Measurements from ENCODE around the gene ITGB4. TPM values are rescaled to one million over a fixed set of nuclear protein-coding genes. Genes with fewer than 3 reads are reported as not detected.

Gene ITGB4
- total RNA-seq, 4 donors from 2014 or later = 371 to 689 (median 435) TPM

DNA sequence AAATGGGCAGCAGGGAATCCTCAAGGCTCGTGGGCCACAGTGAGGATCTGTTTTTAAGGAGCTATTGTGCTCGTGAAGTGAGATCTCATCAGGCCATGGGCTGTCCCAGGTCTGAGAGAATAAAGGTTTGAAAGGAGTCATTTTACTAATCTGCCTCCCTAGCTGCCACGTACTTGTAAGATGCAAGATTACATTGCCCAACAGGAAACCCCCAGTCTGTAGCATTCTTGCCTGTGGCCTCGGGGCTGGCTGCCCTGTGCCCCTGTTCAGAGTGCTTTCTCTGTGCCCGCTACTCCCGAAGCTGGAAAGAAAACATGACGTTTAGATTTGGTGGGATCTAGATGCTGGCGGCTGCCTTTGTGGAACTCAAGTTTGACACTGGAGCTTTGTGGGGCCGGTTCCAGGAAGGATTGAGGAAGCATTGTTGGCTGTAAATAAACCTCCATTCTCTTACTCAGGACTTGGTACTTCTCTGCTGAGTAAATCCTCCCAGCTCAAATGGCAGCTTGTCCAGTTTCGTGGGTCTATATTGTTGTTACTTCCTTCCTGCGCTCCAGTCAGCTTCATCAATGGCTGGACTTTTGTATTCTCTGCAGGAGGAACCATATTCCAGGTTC, 32.9 kb upstream of the ITGB4 start:
- no peak for DNase-seq (ENCODE audit: low spot score in 2 of 2)
- H3K4me3 ChIP-seq (ENCODE audit: low read depth, poor library complexity, severe bottlenecking) = no peak overlapping the region
- intact Hi-C loops (cut with DNase I; ENCODE audit: low total_unique reads) = no loop called here
- TF ChIP-seq POLR2A (IDR thresholded peaks at IDR 0.05) = no peak
- no peak for TF ChIP-seq CTCF (IDR thresholded peaks at IDR 0.05)
- 30 to 37% methylated on average over 11 of the region's 11 CpGs for WGBS, 2 donors

GRCh38 chr17:75689441-75689873, 31.8 kb upstream of the ITGB4 start:
- TF ChIP-seq POLR2A (IDR thresholded peaks at IDR 0.05) (no peak), CTCF (IDR thresholded peaks at IDR 0.05) (no peak)
- 41 to 54% methylated on average over 6 of the region's 6 CpGs for WGBS, 2 donors
- DNase-seq (ENCODE audit: low spot score in 2 of 2) = no peak
- intact Hi-C loops (cut with DNase I; ENCODE audit: low total_unique reads) = no loop called here
- no peak overlapping the region for H3K4me3 ChIP-seq (ENCODE audit: low read depth, poor library complexity, severe bottlenecking)

- no peak for DNase-seq (ENCODE audit: low spot score in 2 of 2)
- TF ChIP-seq CTCF (IDR thresholded peaks at IDR 0.05) (no peak), POLR2A (IDR thresholded peaks at IDR 0.05) (no peak)
- intact Hi-C loops (cut with DNase I; ENCODE audit: low total_unique reads) = no loop called here
- no peak overlapping the region for H3K4me3 ChIP-seq (ENCODE audit: low read depth, poor library complexity, severe bottlenecking)
- WGBS, 2 donors = 60 to 70% methylated on average over 5 of the region's 5 CpGs
Observed at GRCh38 chr17:75691371-75691791, 29.9 kb upstream of the ITGB4 start.

GRCh38 chr17:75691801-75692626, 29.2 kb upstream of the ITGB4 start:
- 68 to 79% methylated on average over 12 to 14 of the region's 14 CpGs for WGBS, 2 donors
- no peak overlapping the region for H3K4me3 ChIP-seq (ENCODE audit: low read depth, poor library complexity, severe bottlenecking)
- no peak for DNase-seq (ENCODE audit: low spot score in 2 of 2)
- intact Hi-C loops (cut with DNase I; ENCODE audit: low total_unique reads) = no loop called here
- TF ChIP-seq CTCF (IDR thresholded peaks at IDR 0.05) (no peak), POLR2A (IDR thresholded peaks at IDR 0.05) (no peak)

DNA sequence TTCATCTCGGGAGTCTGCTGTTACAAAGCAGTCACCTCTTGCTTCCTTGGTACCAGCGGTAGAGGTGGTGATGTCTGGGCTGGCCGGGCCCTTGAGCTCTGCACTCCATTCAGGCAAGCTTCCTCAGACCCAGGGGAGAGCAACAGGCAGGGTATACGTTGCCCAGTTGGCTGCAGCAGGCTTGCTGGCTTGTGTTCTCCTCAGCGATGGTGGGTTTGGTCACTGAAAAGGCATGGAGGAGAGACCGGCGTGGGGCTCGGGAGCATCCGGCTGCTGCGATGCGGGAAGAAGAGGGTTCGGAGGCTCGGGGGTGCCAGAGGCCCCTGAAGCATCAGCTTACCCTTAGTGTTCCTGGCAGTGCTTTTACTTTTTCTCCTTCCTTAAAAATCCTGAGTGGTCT, 28.3 kb upstream of the ITGB4 start:
- 60 to 81% methylated on average over 13 of the region's 13 CpGs for WGBS, 2 donors
- H3K4me3 ChIP-seq (ENCODE audit: low read depth, poor library complexity, severe bottlenecking) = no peak overlapping the region
- intact Hi-C loops (cut with DNase I; ENCODE audit: low total_unique reads) = no loop called here
- TF ChIP-seq CTCF (IDR thresholded peaks at IDR 0.05) (no peak), POLR2A (IDR thresholded peaks at IDR 0.05) (no peak)
- no peak for DNase-seq (ENCODE audit: low spot score in 2 of 2)
